ENCODE results near the gene MAGEA11. TPM values are rescaled to one million over a fixed set of nuclear protein-coding genes. Genes with fewer than 3 reads are reported as not detected.

MAGEA11 gene, protein sequence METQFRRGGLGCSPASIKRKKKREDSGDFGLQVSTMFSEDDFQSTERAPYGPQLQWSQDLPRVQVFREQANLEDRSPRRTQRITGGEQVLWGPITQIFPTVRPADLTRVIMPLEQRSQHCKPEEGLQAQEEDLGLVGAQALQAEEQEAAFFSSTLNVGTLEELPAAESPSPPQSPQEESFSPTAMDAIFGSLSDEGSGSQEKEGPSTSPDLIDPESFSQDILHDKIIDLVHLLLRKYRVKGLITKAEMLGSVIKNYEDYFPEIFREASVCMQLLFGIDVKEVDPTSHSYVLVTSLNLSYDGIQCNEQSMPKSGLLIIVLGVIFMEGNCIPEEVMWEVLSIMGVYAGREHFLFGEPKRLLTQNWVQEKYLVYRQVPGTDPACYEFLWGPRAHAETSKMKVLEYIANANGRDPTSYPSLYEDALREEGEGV
- not detected in 2 replicates for total RNA-seq

DNA sequence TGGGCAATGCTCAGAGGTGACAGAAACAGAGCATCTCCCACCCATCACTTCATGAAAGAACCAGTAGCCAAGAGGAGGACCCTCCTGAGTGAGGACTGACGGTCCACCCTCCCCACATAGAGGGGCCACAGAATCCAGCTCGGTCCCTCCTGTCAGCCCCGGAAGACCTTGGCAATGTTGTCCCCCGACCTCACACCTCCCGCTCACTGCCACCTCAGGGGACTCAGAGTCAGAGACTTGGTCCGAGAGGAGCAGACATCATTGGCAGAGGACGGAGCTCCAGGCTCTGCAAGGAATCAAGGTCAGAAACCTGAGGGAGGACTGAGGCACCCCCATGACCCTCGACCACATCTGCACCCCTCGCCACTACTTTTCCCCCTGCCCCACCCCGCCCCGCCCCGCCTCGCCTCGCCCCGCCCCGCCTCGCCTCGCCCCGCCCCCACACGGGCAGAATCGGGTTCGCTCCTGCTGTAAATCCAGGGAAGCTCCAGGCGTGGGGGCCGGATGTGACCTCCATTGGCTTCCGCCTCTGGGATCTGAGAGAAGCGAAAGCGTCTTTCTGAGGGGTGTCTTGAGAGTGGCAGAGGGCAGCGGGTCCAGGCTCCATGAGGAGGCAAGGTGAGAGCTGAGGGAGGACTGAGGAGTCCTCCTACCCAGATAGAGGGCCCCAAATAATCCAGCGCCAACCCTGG is at the start of gene MAGEA11:
TSS of gene MAGEA11 (plus strand) at position 516 of the 692 bp plus-strand sequence. CDS start 1,100 bp downstream, outside the sequence.

Other genes with a start within 250 kb of the MAGEA11 start
- 8.9 and 20.3 TPM in 2 replicates for gene IDS, start 206.8 kb upstream of the MAGEA11 start, total RNA-seq
- 11.1 and 22.0 TPM in 2 replicates for gene EOLA1, start 171.0 kb upstream of the MAGEA11 start, total RNA-seq
- not detected in 2 replicates for gene HSFX3, start 162.1 kb upstream of the MAGEA11 start, total RNA-seq
- gene MAGEA9B, start 124.6 kb upstream of the MAGEA11 start, total RNA-seq, result not detected in 2 replicates
- gene HSFX2, start 116.7 kb upstream of the MAGEA11 start, total RNA-seq, result 0.68 TPM in 1 of 2 replicates, not detected in the other
- 10.9 and 14.1 TPM in 2 replicates for gene TMEM185A, start 80.3 kb upstream of the MAGEA11 start, total RNA-seq
- 0.12 and 0.60 TPM in 2 replicates for gene HSFX1, start 62.0 kb downstream of the MAGEA11 start, total RNA-seq
- gene MAGEA9, start 69.9 kb downstream of the MAGEA11 start, total RNA-seq, result not detected in 2 replicates
- gene MAGEA8, start 169.1 kb downstream of the MAGEA11 start, total RNA-seq, result not detected in 2 replicates
- gene HSFX4, start 217.5 kb downstream of the MAGEA11 start, total RNA-seq, result not detected in 2 replicates
- gene EOLA2, start 226.4 kb downstream of the MAGEA11 start, total RNA-seq, result 16.7 and 21.4 TPM in 2 replicates

Measured in pericardium fibroblast (primary cell).